Central memory CD8-positive, alpha-beta T cell (primary cell): ENCODE measurements around the gene CCDC170.

Experiments used
- ATAC-seq: fragments of 150-1000 bp; cut with Tn5 transposase; replicated peaks from 2 replicates; pipeline ENCODE4 v1.10.0; 2022; ENCODE audit warnings: mild to moderate bottlenecking, moderate FRiP score, moderate number of reproducible peaks; ENCODE audit not compliant: poor library complexity, severe bottlenecking; ENCODE audit errors: extremely low read depth
- DNase-seq, 2 donors: peaks; one replicate each; pipeline ENCODE4 v3.0.0; 2021; ENCODE audit warnings: low spot score in 2 of 2
- H3K27ac Mint-ChIP-seq: one replicate; pipeline ENCODE4 v1.8.0; 2022; ENCODE audit warnings: low read depth, mild to moderate bottlenecking, moderate library complexity, mixed read lengths
- H3K27me3 Mint-ChIP-seq: one replicate; pipeline ENCODE4 v1.8.0; 2022; ENCODE audit warnings: mixed read lengths
- H3K36me3 Mint-ChIP-seq: one replicate; pipeline ENCODE4 v1.8.0; 2022; ENCODE audit warnings: mild to moderate bottlenecking, moderate library complexity, mixed read lengths; ENCODE audit not compliant: insufficient read depth
- H3K4me1 Mint-ChIP-seq: one replicate; pipeline ENCODE4 v1.8.0; 2022; ENCODE audit warnings: mixed read lengths
- H3K4me3 Mint-ChIP-seq: one replicate; pipeline ENCODE4 v1.8.0; 2022; ENCODE audit warnings: mild to moderate bottlenecking, moderate library complexity, mixed read lengths
- H3K9me3 Mint-ChIP-seq: one replicate; pipeline ENCODE4 v1.8.0; 2022; ENCODE audit warnings: mixed read lengths

CCDC170 gene

GRCh38 chr6:151564654-151565053 is 70.8 kb downstream of the CCDC170 start:
- H3K27me3 Mint-ChIP-seq: peaks cover 63% of the 10 kb centered on the region
- no peaks in the 10 kb centered on the region for H3K4me1 Mint-ChIP-seq
- H3K27ac Mint-ChIP-seq: no peak overlapping the region
- H3K36me3 Mint-ChIP-seq: no peaks in the 10 kb centered on the region
- DNase-seq (no peak), ATAC-seq (no peak)
- H3K4me3 Mint-ChIP-seq: no peak overlapping the region
- H3K9me3 Mint-ChIP-seq: peaks cover 23% of the 10 kb centered on the region

DNA sequence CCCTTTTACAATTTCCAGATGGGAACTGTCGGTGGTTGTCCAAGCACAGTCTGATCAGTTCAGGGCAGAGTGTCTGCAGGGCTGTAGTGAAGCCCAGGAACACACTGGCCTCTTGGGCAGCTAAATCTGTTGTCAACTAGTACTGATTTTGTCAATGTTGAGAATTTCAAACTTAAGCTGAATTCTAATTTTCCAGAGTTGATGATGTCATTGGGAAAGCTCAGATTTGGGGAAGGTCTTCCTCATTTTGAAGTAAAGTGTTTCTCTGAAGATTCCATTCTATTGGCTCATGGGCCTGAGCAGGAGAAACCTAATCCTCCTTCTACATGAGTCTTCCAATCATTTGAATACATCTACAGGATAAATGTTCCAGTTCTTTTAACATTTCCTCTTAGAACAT is 72.1 kb downstream of the CCDC170 start:
- Mint-ChIP-seq H3K4me3 (no peak overlapping the region), H3K27me3 (peaks cover 50% of the 10 kb centered on the region), H3K27ac (no peak overlapping the region), H3K36me3 (no peaks in the 10 kb centered on the region), H3K9me3 (peaks cover 18% of the 10 kb centered on the region), H3K4me1 (no peaks in the 10 kb centered on the region)
- DNase-seq (no peak), ATAC-seq (no peak)

GRCh38 chr6:151566557-151566956 is 72.7 kb downstream of the CCDC170 start:
- DNase-seq (no peak), ATAC-seq (no peak)
- Mint-ChIP-seq H3K4me3 (no peak overlapping the region), H3K4me1 (no peaks in the 10 kb centered on the region), H3K36me3 (no peaks in the 10 kb centered on the region), H3K27me3 (peaks cover 48% of the 10 kb centered on the region), H3K27ac (no peak overlapping the region), H3K9me3 (peaks cover 18% of the 10 kb centered on the region)

DNA sequence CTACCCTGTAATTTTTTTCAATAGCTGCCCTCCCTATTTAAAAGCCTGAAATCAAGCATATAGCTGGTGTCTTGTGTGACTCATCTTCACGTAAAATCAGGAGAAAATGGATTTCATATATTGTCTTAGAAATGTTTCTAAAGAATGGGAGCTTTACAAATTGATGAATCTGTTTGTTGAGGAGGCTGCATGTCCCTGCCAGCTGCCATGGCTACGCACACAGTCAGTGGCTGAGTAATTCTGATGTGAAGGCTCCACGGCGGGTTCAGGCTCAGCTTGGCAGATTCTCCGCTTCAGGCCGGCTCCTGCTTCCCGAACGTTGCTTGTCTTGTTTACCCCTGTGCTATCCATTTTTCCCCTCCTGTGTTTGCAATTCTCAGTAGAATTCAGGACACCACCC is 82.8 kb downstream of the CCDC170 start:
- no peak for ATAC-seq

DNA sequence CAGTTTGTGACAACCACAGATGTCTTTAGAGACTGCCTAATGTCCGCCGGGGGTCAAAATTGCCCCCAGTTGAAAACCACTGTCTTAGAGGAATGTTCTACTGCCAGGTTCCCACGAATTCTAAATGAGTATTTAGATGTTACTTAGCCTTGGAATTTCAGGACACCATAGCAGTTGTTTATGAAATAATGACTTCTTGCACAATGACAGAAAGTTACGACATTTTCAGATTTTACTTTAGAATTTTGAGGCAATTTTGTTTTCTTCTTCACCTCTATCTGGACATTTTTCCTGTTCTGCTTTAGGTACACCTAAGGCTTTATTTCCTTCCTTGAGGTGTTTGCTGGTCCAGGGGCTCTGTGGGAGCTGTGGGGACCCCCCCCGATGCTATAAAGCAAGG is 83.4 kb downstream of the CCDC170 start:
- peaks cover under 1% of the 10 kb centered on the region for H3K9me3 Mint-ChIP-seq
- DNase-seq: no peak
- no peak for ATAC-seq
- no peak overlapping the region for H3K4me3 Mint-ChIP-seq
- no peak overlapping the region for H3K27ac Mint-ChIP-seq
- peaks cover 19% of the 10 kb centered on the region for H3K27me3 Mint-ChIP-seq
- H3K4me1 Mint-ChIP-seq: no peaks in the 10 kb centered on the region
- no peaks in the 10 kb centered on the region for H3K36me3 Mint-ChIP-seq

More for the DNA sequence above, 82.8 kb downstream of the CCDC170 start:
- no peak for DNase-seq
- H3K4me1 Mint-ChIP-seq: no peaks in the 10 kb centered on the region
- no peaks in the 10 kb centered on the region for H3K36me3 Mint-ChIP-seq
- H3K9me3 Mint-ChIP-seq: no peaks in the 10 kb centered on the region
- H3K27me3 Mint-ChIP-seq: peaks cover 19% of the 10 kb centered on the region
- no peak overlapping the region for H3K27ac Mint-ChIP-seq
- H3K4me3 Mint-ChIP-seq: no peak overlapping the region

- Mint-ChIP-seq H3K36me3 (no peaks in the 10 kb centered on the region), H3K27me3 (peaks cover 37% of the 10 kb centered on the region), H3K27ac (no peak overlapping the region), H3K4me3 (no peak overlapping the region), H3K9me3 (peaks cover 5% of the 10 kb centered on the region), H3K4me1 (no peaks in the 10 kb centered on the region)
- ATAC-seq (no peak), DNase-seq (no peak)
Observed at GRCh38 chr6:151585741-151586140, 91.9 kb downstream of the CCDC170 start.

DNA sequence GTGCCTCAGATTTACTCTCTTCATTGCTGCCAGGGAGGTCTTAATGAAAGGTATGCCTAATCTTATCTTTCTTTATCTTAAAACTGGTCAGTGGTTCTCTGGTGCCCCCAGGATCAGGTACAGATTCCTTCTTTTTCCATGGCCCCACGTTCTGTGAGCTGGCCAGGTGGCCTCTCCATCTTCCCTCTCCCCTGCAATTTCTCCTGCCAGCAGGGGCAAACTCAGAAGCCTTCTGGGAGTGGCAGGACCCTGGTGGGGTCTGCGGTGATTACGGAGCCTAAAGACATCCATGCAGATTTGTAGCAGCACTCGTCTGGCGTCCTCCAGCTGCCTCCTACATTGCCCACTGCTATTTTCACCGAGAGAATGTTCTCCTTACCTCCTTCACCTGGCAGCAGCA is 95.8 kb downstream of the CCDC170 start:
- Mint-ChIP-seq H3K4me1 (no peaks in the 10 kb centered on the region), H3K27ac (no peak overlapping the region), H3K27me3 (peaks cover 37% of the 10 kb centered on the region), H3K9me3 (no peaks in the 10 kb centered on the region), H3K4me3 (no peak overlapping the region), H3K36me3 (no peaks in the 10 kb centered on the region)
- no peak for ATAC-seq
- no peak for DNase-seq

DNA sequence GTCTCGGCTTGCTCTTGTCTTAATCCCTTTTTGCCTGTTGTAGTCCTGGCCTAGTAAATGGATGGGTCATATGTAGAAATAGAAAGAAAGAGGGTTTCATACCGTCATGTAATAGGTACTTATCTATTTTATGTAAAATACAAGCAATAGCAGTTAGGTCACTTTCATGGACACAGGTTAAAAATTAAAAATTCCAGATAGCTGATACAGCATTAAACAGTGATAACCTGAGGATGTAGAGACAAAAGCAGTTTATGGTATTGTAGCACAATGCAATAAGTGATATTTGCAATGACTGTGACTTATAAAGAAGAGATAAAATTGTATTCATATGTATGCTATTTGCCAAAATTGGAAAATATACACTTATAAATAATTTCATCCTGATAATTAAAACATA is 96.9 kb downstream of the CCDC170 start:
- peaks cover 37% of the 10 kb centered on the region for H3K27me3 Mint-ChIP-seq
- H3K27ac Mint-ChIP-seq: no peak overlapping the region
- no peak for ATAC-seq
- H3K4me1 Mint-ChIP-seq: no peaks in the 10 kb centered on the region
- H3K36me3 Mint-ChIP-seq: no peaks in the 10 kb centered on the region
- no peak overlapping the region for H3K4me3 Mint-ChIP-seq
- DNase-seq: no peak
- H3K9me3 Mint-ChIP-seq: no peaks in the 10 kb centered on the region

- no peaks in the 10 kb centered on the region for H3K9me3 Mint-ChIP-seq
- H3K4me1 Mint-ChIP-seq: no peaks in the 10 kb centered on the region
- no peak for DNase-seq
- H3K27me3 Mint-ChIP-seq: peaks cover 29% of the 10 kb centered on the region
- no peak overlapping the region for H3K4me3 Mint-ChIP-seq
- no peak overlapping the region for H3K27ac Mint-ChIP-seq
- no peaks in the 10 kb centered on the region for H3K36me3 Mint-ChIP-seq
- no peak for ATAC-seq
Observed at GRCh38 chr6:151592449-151593159, 98.8 kb downstream of the CCDC170 start.

DNA sequence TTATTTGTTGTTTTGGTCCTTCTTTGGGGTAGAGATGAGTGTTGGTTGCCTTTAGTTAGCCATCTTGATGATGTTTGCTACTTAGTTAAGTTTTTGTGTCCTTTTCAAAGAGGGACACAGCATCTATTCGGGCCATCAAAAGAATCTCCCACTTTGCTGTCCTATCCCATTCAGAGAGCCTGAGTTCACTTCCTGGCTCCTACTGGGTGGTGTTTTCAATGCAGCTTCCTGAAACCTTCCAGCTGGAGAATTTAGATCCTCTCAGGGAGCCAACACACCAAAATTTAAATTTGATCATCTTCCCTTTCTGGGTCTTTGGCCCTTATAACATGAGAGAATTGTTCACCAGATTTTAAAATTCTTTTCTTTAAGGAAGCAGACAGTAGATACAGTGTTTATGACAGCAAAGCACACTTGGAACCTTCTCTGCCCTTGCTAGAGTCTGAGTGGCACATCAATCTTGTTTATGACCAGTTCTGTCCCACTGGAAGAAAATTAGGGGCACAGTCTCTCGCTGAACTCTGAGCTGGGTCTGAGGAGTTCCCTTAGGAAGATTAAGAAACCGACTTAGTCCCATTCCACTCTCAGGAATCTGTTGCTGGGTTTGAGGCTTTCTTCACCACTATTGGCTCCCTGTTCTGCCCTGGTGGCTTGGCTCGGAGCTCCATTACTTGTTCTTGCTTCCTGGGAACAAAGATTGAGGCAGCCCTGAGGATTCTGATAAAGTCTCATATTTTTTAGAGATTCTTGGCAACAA is 115.5 kb downstream of the CCDC170 start:
- Mint-ChIP-seq H3K36me3 (peaks cover 2% of the 10 kb centered on the region), H3K27ac (no peak overlapping the region), H3K4me1 (no peaks in the 10 kb centered on the region), H3K27me3 (peaks cover 68% of the 10 kb centered on the region), H3K9me3 (no peaks in the 10 kb centered on the region), H3K4me3 (no peak overlapping the region)
- no peak for DNase-seq
- ATAC-seq: no peak

DNA sequence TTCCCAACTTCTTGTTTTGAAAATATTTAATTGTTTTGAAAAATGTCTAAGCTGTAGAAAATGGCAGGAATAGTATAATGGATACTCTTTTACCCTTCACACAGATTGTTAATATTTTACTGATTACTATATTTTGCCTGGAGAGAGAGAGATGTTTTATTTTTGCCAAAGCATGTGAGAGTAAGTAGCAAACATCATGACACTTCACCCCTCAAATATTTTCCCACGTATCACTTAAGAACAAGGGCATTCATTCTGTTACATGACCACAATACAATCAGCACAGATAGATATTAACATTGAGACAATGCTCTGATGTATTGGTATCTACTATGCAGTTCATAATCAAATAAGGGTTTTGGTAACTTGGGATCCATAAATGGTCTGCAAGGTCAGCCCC is 116.5 kb downstream of the CCDC170 start:
- Mint-ChIP-seq H3K9me3 (no peaks in the 10 kb centered on the region), H3K4me1 (no peaks in the 10 kb centered on the region), H3K27ac (no peak overlapping the region), H3K36me3 (peaks cover 2% of the 10 kb centered on the region), H3K27me3 (peaks cover 68% of the 10 kb centered on the region), H3K4me3 (no peak overlapping the region)
- ATAC-seq: no peak
- no peak for DNase-seq

- no peaks in the 10 kb centered on the region for H3K36me3 Mint-ChIP-seq
- no peak overlapping the region for H3K4me3 Mint-ChIP-seq
- ATAC-seq (no peak), DNase-seq (no peak)
- peaks cover 49% of the 10 kb centered on the region for H3K27me3 Mint-ChIP-seq
- H3K27ac Mint-ChIP-seq: no peak overlapping the region
- no peaks in the 10 kb centered on the region for H3K4me1 Mint-ChIP-seq
- H3K9me3 Mint-ChIP-seq: no peaks in the 10 kb centered on the region
Observed at GRCh38 chr6:151614630-151615029, 120.8 kb downstream of the CCDC170 start.

GRCh38 chr6:151616091-151616513 is 122.3 kb downstream of the CCDC170 start:
- Mint-ChIP-seq H3K27ac (no peak overlapping the region), H3K9me3 (no peaks in the 10 kb centered on the region), H3K27me3 (peaks cover 49% of the 10 kb centered on the region), H3K36me3 (no peaks in the 10 kb centered on the region), H3K4me1 (no peaks in the 10 kb centered on the region), H3K4me3 (no peak overlapping the region)
- ATAC-seq (no peak), DNase-seq (no peak)
